A549 treated with GW870086 at 1 μM for 4 hours (cell line): Measurements from ENCODE around the gene FAM236D. TPM values are rescaled to one million over a fixed set of nuclear protein-coding genes. Genes with fewer than 3 reads are reported as not detected.

Experiments
- total RNA-seq: library from RNA; stranded (reverse); fragments of 200-300 nt; extraction: Qiagen RNA extraction; gene quantifications from 5 replicates; pipeline ENCODE4 v1.2.3, GENCODE V29; 2022; ENCODE audit warnings: low read depth

FAM236D gene
- not detected in 5 replicates for total RNA-seq

GRCh38 chrX:72808110-72808509 lies at the start of gene FAM236D:
Gene FAM236D, minus strand, starts transcription at chrX:72808210. Its CDS starts 100 bp downstream, at chrX:72808110.

DNA sequence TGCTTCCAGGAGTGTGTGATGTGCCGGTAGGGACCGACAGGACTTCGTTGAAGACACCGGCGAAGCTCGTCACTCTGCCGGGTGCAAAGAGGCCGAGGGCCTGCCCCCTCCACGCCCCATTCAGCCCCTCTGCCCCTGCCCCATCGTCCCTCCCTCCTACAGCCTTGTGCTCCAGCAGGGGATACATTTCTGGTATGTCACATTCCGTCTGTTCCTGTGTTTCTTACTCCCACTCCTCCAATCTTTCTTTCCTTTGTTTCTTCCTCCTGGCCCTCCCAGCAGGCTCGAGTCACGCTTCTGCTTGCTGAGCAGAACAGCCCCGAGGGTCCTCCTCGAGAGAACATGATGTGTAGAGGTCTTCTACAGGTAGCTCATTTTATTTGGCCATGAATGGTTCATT lies 25.4 kb downstream of the FAM236D start, which contains the start of gene FAM236B:
Gene FAM236B, minus strand, starts transcription at position 101 of the 400 bp plus-strand sequence. Its CDS starts 100 bp downstream, at position 1.

DNA sequence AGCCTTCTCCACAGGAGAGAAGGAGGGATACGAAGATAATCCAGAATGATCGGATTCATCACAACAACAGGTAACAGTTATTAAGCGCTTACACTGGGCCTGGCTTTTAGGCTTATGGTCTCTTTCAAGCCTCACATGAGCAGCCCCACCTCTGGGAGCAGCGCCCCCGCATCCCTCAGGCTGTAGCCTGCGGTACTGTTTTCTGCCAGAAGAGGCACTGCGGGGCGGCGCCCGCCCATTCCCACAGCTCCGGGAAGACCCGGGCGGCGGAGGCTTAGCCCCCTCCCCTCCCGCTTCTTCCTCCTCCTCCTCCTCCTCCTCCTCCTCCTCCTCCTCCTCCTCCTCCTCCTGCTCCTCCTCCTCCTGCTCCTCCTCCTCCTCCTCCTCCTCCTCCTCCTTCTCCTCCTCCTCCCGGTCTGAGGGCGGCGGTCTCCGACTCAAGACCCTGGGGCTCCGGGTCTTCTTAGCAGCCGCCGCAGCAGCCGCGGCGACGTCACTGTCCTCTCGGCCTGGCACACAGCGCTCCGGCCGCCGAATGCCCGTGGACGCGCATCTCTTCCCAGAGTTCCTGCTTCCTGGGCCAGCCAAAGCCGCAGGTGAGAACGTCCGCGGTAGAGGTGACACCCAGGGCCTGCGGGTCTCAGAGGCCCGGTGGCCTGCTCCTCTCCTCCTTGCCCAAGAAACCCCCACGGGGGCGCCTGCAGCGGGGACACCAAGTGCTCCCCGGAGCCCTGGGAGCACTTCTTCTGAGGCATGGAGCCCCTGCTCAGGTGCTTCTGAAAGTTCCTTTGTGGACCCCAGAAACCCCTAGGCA lies 31.1 kb downstream of the FAM236D start, which contains the start of gene DMRTC1B:
Gene DMRTC1B, plus strand, starts transcription at position 238 of the 814 bp plus-strand sequence. CDS start 68,246 bp downstream, outside the sequence.

Other genes with a start within 250 kb of the FAM236D start
- 23.0 to 27.4 TPM (median 25.2 TPM) in 5 replicates for gene HDAC8, start 235.4 kb downstream of the FAM236D start, total RNA-seq
- gene PHKA1, start 93.9 kb downstream of the FAM236D start, total RNA-seq, result 22.3 to 28.5 TPM (median 25.2 TPM) in 5 replicates
- not detected in 5 replicates for gene DMRTC1B, start 31.3 kb downstream of the FAM236D start, total RNA-seq
- not detected in 5 replicates for gene FAM236B, start 25.6 kb downstream of the FAM236D start, total RNA-seq
- not detected in 5 replicates for gene FAM236C, start 104.4 kb upstream of the FAM236D start, total RNA-seq
- not detected in 5 replicates for gene FAM236A, start 130.0 kb upstream of the FAM236D start, total RNA-seq
- gene DMRTC1, start 135.6 kb upstream of the FAM236D start, total RNA-seq, result not detected in 5 replicates
- not detected in 5 replicates for gene PABPC1L2B, start 194.7 kb upstream of the FAM236D start, total RNA-seq